HG02943 (cell line): Measurements from ENCODE around the gene RBSN.

ENCODE experiments used
- ATAC-seq: cut with Tn5 transposase; IDR thresholded peaks from one replicate; pipeline ENCODE4 v1.9.1; 2021; ENCODE audit warnings: mild to moderate bottlenecking, low read depth, moderate library complexity; ENCODE audit not compliant: unreplicated experiment

The RBSN gene

GRCh38 chr3:15023719-15024118 lies 75.2 kb downstream of the RBSN start:
- no peak for ATAC-seq

DNA sequence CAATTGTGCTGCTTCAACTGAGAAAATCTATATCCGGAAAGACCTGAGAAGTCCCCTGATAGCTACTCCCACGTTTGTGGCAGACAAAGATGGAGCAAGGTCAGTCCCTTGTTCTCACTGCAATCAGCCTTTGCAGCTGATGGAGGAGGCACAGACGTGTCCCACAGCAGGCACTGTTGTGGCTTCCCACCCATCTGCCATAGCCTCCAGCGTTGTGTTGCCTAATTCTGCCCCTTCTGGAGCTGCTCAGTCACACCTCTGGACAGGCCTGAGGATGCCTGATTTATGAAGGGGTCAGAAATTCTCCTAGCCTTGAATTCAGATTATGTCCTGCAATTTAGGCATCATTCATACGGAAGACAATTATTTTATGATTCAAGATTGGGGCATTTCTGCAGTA lies 75.7 kb downstream of the RBSN start:
- no peak for ATAC-seq
